DMS 273 (cell line): ENCODE results near the gene RGS10.
"Not testable (repeated sequence)": the region's sequence is repeated elsewhere in the genome, so short reads cannot be mapped to it uniquely, and the experiment has no call there.

Source experiments
- DNase-seq: peaks from one replicate; lab custom pipeline; 2025; ENCODE audit not compliant: unreplicated experiment; lab: John Stamatoyannopoulos, UW

The RGS10 gene

DNA sequence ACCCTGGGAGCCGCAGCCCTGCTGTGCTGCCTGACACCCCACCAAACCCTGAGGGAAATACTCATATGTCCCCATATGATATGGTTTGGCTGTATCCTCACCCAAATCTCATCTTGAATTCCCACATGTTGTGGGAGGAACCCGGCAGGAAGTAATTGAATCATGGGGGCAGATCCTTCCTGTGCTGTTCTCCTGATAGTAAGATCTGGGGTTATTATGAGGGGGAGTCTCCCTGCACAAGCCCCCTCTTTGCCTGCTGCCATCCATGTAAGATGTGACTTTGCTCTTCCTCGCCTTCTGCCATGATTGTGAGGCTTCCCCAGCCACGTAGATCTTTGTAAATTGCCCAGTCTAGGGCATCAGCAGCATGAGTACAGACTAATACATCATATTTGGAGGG lies 68.7 kb downstream of the RGS10 start:
- DNase-seq, result no peak

- no peak for DNase-seq
Observed at GRCh38 chr10:119470920-119471702, 71.4 kb downstream of the RGS10 start.

- no peak for DNase-seq
Observed at GRCh38 chr10:119469846-119470245, 72.7 kb downstream of the RGS10 start.

DNA sequence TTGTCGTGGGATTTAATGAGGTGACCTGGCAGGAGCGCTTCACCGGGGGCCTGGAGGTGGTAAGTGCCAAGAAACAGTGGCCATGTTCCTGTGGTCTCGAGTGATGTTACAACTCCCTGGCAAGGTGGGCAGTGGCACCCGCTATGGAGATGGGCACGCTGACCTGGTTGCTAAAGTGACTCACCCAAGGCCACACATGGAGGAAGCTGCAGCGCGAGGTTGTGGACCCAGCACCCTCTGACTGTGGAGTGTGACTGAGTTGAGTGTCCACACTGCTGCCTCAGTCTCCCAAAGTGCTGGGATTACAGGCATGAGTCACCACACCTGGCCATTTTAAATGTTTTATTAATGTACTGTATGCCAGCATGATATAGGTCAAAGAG lies 73.2 kb downstream of the RGS10 start:
- no peak for DNase-seq

- DNase-seq, result no peak
Observed at GRCh38 chr10:119468542-119469324, 73.8 kb downstream of the RGS10 start.

DNA sequence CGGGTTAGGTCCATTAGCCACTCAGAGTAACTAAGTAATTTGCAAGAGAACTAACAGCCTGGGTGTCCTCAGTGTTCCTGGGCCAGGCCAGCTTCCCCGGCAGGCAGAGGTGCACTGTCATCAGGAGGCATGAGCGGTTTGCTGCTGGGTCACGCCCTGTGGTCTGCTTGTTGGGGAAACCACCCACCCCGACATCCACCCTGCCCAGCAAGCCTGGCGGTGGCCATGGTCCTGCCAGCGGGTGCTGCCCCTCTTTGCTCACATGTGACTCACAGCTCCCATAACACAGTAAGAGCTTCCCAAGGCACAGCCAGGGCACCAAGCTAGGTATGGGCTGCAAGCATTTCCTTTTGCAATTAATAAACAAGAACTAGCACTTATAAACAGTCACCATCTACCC lies 75.9 kb downstream of the RGS10 start:
- DNase-seq, result no peak

- no peak for DNase-seq
Observed at GRCh38 chr10:119466076-119466475, 76.4 kb downstream of the RGS10 start.

- DNase-seq, result no peak
Observed at GRCh38 chr10:119465085-119465484, 77.4 kb downstream of the RGS10 start.

DNA sequence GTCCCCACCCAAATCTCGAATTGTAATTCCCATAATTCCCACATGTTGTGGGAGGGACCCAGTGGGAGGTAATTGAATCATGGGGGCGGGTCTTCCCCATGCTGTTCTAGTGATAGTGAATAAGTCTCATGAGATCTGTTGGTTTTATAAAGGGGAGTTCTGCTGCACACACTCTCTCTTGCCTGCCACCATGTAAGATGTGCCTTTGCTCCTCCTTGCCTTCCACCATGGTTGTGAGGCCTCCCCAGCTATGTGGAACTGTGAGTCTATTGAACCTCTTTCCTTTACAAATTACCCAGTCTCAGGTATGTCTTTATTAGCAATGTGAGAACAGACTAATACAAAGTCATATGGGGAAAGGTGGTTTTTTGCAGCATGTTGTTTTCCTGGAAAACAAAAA lies 79.3 kb downstream of the RGS10 start:
- DNase-seq, result not testable (repeated sequence)

DNA sequence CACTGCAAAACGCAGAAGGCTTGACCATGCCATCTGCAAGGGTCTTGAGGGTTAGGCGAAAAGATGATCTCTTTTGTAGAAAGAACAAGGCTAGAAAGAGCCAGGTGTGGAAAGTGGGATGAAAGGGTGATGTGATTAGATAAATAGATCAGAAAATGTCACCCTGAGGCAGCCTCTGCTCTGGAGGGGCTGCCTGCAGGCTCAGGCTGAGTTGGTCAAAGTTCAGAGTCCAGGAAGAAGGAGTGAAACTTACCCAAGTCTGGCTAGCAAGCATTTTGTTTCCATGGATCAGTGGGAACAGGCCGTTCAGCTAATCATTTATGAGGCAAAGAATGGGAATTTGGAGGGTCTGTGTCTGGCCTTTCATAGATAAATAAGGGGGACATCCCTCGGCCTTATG lies 79.7 kb downstream of the RGS10 start:
- no peak for DNase-seq

DNA sequence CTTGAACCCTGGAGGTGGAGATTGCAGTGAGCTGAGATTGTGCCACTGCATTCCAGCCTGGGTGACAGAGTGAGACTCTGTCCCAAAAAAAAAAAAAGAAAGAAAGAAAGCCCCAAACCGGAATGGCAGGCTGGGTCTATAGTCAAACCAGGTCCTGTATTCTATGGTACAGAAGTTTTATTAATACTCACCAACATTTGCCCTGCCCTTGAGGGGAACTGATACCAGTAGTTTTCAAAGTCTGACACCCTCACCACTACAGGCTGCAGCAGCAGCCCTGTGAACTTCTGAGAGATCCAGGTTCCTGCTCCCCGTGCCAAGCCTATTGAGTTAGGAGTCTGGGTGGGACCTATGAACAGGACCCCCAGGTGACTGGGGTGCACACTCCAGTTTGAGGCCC lies 80.6 kb downstream of the RGS10 start:
- no peak for DNase-seq

GRCh38 chr10:119461380-119461779 lies 81.1 kb downstream of the RGS10 start:
- no peak for DNase-seq

DNA sequence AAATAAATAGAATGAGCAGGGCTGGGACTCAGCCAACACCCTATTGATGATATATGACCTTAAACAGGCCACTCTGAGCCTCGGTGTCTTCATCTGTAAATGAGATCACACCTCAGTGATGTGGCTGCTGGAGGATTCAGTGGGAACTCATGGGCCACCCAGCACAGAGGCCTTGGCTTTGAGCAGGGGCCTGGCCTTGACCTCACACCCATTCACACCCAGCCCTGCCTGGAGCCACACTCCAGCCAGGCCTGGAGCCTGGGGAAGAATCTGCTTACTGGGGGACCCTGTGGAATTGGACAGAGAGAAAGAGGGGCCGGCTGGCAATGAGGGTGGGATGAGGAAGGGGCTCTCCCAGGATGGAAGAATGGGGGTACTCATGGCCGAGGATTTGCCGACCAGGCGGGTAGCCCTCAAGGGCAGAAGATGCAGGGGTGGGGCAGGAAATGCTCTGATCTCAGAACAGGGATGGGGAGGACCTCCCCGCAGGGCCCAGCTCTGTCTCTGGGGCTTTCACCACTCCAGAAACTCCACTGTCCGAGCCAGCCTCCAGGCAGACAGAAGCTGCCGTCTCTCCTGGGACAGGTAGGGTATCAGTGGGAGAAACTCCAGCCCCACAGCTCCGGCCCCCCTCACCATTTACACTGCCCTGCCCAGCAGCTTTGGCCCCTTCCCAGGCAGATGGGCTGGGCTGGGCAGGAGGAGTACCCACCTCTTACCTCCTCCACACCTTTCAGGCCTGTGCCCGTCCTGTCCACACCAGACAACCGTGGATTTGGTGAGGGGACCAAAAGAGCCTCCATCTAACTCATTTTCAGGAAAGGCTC lies 81.9 kb downstream of the RGS10 start:
- no peak for DNase-seq

DNA sequence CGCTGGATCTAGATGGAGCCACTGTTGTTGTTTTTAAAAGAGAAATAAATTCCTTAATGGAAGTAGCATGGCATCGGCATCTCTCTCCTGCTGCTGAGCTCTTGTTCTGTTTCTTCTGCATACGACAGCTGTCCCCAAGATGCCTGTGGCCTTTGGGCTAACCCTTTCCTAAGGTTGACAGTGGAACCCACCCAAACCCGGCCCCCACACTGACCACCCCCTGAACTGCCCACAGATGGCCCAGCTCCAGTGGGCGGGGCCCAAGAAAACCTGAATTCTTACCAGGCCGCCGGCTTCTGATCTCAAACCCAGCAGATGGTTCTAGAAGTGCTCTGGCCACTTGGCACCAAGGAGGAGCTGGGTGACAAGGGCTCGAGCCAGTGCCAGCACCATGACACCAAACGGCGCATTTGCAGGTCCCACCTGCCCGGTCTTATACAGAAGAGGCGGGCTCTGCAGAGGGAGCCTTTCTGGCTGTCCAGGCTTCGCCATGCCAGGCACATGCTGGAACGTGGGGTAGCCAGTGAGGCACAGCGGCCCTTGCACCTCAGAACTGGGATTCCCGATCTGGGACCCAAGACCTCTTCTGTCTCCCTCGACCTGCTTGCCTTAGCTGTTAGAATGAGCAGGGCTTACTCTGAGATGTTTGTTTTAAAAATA lies 82.7 kb downstream of the RGS10 start:
- no peak for DNase-seq

- DNase-seq, result no peak
Observed at GRCh38 chr10:119457966-119458766, 84.4 kb downstream of the RGS10 start.

GRCh38 chr10:119456435-119456810 lies 86.1 kb downstream of the RGS10 start:
- DNase-seq, result no peak

GRCh38 chr10:119455609-119456434 lies 86.7 kb downstream of the RGS10 start:
- DNase-seq, result no peak

DNA sequence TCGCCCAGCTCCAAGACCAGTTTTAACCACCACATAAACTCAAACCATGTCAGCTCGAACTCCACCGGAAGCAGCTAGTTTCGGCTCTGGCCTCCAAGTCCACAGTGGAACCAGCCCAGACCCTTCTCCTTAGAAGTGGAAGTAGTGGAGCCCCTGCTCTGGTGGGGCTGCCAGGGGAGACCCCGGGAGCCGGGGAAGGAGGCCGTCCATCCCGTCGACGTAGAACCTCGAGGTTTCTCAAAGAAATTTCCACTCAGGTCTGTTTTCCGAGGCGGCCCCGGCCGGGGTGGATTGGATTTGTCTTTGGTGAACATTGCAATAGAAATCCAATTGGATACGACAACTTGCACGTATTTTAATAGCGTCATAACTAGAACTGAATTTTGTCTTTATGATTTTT lies 87.5 kb downstream of the RGS10 start:
- no peak for DNase-seq

DNA sequence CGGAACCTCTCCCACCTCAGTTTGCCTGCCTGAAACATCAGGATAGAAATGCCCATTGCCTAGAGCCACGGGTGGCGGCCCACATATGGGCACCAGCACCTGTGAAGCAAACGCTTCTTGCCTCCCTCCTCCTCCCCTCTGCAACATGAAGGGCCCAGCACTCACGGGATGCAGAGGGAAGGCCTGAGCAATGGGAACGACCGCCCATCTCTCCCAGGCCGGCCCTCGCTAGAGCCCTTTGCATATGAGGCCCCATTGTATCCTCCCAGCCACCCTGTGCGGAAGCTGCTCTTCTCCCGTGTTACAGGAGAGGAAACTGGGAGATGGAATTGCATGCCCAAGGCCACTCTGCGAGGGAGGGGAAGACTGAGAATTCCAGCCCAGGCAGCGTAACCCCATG lies 88.2 kb downstream of the RGS10 start:
- DNase-seq, result no peak
